BJ (cell line): ENCODE results near the gene SMIM11. TPM values are rescaled to one million over a fixed set of nuclear protein-coding genes. Genes with fewer than 3 reads are reported as not detected.
"Not testable (repeated sequence)": the region's sequence is repeated elsewhere in the genome, so short reads cannot be mapped to it uniquely, and the experiment has no call there.

Experiments
- CTCF ChIA-PET: fragments of 350-600 bp; formaldehyde crosslinking; extraction: SDS; loops from one replicate; lab custom pipeline; 2021; ENCODE audit warnings: antibody characterized with exemption, inconsistent platforms; lab: Yijun Ruan, JAX
- POLR2A ChIA-PET: fragments of 300-600 bp; sonication (Branson Sonifier 250); formaldehyde crosslinking; extraction: SDS; loops from one replicate; lab custom pipeline; 2021; ENCODE audit warnings: antibody characterized with exemption; lab: Charles Lee
- DNase-seq: peaks from one replicate; pipeline ENCODE4 v3.0.0-alpha.2; 2011; ENCODE audit warnings: low read depth
- H3K27me3 ChIP-seq: 2 replicates; pipeline ENCODE4 v1.6.0; 2011; ENCODE audit warnings: low read length; ENCODE audit not compliant: control insufficient read depth, insufficient read depth
- H3K36me3 ChIP-seq: 2 replicates; pipeline ENCODE4 v1.5.1; 2011; ENCODE audit warnings: low read length; ENCODE audit not compliant: control insufficient read depth, insufficient read depth
- H3K4me3 ChIP-seq: 2 replicates; pipeline ENCODE4 v1.5.1; 2011; ENCODE audit warnings: low read depth, mild to moderate bottlenecking, control low read depth, low read length
- polyA plus RNA-seq: library from polyadenylated mRNA; depleted of rRNA; stranded (reverse); fragments of >200 nt; gene quantifications from 2 replicates; pipeline ENCODE4 v1.2.3, GENCODE V29; 2011

Gene SMIM11
- polyA plus RNA-seq, 1 experiment: 10.5 TPM

GRCh38 chr21:34400522-34400921, 25.2 kb downstream of the SMIM11 start:
- H3K27me3 ChIP-seq, CTCF ChIA-PET, DNase-seq, H3K4me3 ChIP-seq, H3K36me3 ChIP-seq, POLR2A ChIA-PET: not testable (repeated sequence)

DNA sequence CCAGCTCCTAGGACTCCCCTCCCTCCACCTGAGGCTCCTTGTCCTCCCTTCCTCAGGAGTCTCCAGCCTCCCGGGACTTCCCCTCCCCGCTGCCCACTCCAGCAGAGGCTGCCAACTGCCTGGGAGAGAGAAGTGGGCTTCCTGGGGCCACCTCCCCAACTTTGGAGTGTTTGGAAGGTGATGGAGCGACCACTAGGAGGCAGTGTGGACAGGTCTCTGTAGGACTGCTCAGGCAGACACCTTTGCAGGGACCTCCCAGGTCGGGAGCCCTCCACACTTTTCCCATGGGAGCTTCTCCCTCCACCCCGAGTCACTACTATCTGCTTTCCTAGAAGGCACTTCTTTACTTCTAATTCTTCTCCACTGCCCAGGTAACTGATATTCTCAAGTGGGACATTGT, 29.4 kb downstream of the SMIM11 start:
- DNase-seq, CTCF ChIA-PET, H3K27me3 ChIP-seq, POLR2A ChIA-PET, H3K4me3 ChIP-seq, H3K36me3 ChIP-seq: not testable (repeated sequence)

- H3K4me3 ChIP-seq, POLR2A ChIA-PET, DNase-seq, H3K36me3 ChIP-seq, H3K27me3 ChIP-seq, CTCF ChIA-PET: not testable (repeated sequence)
Measured at GRCh38 chr21:34405686-34406085, 30.4 kb downstream of the SMIM11 start.

DNA sequence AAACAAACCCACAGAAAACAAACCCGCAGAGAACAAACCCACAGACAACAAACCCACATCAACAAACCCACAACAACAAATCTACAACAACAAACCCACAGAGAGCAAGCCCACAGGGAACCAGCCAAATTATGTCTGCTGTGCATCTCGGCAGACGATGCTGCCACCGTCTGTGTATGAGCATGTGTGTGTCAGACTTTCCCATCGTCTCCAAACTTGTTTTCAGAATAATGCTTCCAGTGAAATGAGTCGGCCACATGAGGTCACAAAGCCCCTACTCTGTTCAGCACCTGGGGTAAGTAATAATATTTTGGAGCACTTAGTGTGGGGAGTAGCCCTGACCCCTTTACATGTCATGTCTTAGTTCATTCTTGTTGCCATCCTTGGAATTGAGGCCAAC, 30.8 kb downstream of the SMIM11 start:
- CTCF ChIA-PET, H3K36me3 ChIP-seq, H3K27me3 ChIP-seq, POLR2A ChIA-PET, DNase-seq, H3K4me3 ChIP-seq: not testable (repeated sequence)

GRCh38 chr21:34406676-34407075, 31.4 kb downstream of the SMIM11 start:
- POLR2A ChIA-PET, H3K4me3 ChIP-seq, DNase-seq, H3K27me3 ChIP-seq, CTCF ChIA-PET, H3K36me3 ChIP-seq: not testable (repeated sequence)

GRCh38 chr21:34407294-34407693, 32.0 kb downstream of the SMIM11 start:
- DNase-seq, POLR2A ChIA-PET, H3K27me3 ChIP-seq, CTCF ChIA-PET, H3K4me3 ChIP-seq, H3K36me3 ChIP-seq: not testable (repeated sequence)

DNA sequence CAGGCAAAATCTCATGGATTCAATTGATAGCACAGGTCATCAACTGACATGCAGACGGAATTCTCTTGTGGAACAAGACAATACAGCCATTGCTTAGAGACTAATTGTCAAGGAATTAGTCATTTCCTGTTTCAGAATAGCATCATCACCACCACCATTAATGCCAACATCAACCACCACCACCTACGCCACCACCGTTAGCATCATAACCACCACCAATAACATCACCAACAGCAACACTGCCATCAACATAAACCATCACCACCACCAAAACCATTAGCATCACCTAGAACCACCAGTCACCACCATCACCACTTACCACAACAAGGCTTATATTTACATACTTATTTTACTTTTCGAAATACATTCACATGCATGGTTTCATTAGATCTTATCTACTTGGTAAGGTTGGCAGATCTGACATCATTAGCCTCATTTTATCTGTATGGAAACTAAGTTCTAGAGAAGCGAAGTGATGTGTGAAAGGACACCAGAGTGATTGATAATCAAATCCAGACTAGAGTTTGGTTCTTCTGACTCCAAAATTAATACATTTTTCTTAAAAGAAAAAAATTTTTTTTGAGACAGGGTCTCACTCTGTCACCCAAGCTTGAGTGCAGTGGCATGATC, 42.3 kb downstream of the SMIM11 start:
- H3K4me3 ChIP-seq, DNase-seq, H3K27me3 ChIP-seq, H3K36me3 ChIP-seq, POLR2A ChIA-PET, CTCF ChIA-PET: not testable (repeated sequence)

- CTCF ChIA-PET, POLR2A ChIA-PET, H3K4me3 ChIP-seq, H3K27me3 ChIP-seq, DNase-seq, H3K36me3 ChIP-seq: not testable (repeated sequence)
Measured at GRCh38 chr21:34423805-34424204, 48.5 kb downstream of the SMIM11 start, which contains the start of gene SMIM34. TSS of gene SMIM34 (minus strand) at chr21:34423951. CDS start at chr21:34423839, 112 bp downstream.

DNA sequence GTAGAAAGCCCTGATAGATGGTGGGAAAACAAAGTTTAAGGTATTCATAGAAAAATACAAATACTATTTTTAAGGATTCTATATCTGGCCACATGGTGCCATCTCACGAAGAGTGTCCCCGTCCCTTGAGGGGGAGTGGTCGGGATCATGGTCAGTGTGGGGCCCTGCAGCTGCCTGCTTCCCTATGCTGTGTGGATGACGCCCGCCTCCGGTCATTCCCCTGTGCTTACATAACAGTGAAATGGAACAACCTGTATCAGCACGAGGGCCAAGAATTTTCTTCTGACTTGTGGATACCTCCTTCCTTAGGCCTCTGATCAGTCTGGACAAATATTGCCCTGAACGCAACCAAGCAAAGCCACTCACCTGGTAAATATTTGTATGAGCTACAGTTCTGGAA, 52.0 kb downstream of the SMIM11 start:
- POLR2A ChIA-PET, DNase-seq, H3K36me3 ChIP-seq, CTCF ChIA-PET, H3K4me3 ChIP-seq, H3K27me3 ChIP-seq: not testable (repeated sequence)

DNA sequence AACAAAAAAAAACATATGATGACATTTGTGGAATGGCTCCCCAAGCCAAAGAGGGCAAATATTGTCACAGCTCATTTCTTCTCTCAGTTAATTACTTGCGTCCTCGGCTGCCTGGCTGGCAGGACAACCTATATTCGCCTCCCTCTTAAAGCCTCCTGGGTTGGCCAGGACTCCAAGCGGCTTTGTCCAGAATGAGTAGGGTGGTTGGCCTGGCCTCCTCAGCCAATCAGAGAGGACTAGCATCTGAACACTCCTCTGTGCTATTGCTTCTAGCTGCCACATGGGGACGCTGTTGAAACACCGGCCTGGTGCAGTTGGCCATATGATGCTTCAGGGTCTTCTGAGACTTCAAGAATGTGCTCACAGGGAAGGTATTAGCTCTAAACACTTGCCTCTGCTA, 53.1 kb downstream of the SMIM11 start:
- CTCF ChIA-PET, H3K36me3 ChIP-seq, H3K4me3 ChIP-seq, POLR2A ChIA-PET, DNase-seq, H3K27me3 ChIP-seq: not testable (repeated sequence)

DNA sequence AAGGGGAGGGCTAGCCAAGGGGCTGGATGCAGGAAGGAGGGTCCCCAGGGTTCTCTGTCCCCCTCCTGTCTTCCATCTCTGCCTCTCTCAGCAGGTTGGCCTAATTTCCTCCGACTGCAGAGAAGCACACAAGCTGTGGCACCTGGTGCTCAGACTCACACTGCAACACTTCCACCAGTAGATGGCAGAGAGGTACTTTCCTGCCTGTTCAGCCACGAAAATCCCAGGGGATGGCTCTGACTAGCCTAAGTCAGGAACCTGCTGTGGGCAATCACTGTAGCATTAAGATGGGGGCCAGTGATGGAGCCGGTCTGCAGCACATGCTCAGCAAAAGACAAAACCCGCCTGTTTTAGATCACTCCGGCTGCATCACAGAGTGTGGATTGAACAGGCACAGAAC, 54.4 kb downstream of the SMIM11 start:
- CTCF ChIA-PET, DNase-seq, H3K36me3 ChIP-seq, POLR2A ChIA-PET, H3K27me3 ChIP-seq, H3K4me3 ChIP-seq: not testable (repeated sequence)
